NCI-H2227 (cell line): ENCODE results near the gene KIFC3.
"Not testable (repeated sequence)": the region's sequence is repeated elsewhere in the genome, so short reads cannot be mapped to it uniquely, and the experiment has no call there.

Source experiments
- DNase-seq: peaks from one replicate; lab custom pipeline; 2025; ENCODE audit not compliant: unreplicated experiment; lab: John Stamatoyannopoulos, UW

The KIFC3 gene

DNA sequence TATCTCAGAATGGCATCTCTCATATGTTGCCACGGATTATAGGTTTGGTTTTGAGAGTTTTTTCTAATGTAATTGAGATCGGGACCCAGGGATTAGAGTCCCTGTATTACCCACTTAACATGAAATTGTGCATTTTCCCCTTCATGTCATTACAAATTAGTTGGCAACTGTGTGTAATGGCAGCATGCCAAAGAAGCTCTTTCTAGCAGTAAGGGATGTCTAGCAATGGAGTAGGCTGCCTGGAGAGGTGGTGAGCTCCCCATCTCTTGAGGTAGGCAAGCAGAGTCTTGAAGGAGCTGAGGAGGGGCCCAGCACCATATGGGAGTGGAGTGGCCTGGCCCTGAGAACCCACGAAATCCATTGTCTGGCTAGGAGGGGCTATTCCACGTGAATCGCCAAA, 76.7 kb downstream of the KIFC3 start:
- DNase-seq = peak; percentile 15

DNA sequence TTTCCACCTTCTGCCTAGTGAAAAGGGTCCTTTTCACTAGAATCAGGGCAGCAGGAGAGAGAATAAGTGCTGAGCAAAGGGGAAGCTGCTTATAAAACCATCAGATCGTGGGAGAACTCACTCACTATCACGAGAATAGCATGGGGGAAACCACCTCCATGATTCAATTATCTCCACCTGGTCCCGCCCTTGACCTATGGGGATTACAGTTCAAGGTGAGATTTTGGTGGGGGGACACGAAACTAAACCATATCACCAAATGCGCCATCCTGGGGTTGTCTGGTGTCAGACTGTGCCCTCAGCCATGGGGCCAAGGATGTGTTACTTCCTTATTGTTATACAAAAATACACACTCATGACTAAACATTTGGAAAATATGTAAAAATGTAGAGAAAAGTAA, 77.1 kb downstream of the KIFC3 start:
- DNase-seq = no peak

DNA sequence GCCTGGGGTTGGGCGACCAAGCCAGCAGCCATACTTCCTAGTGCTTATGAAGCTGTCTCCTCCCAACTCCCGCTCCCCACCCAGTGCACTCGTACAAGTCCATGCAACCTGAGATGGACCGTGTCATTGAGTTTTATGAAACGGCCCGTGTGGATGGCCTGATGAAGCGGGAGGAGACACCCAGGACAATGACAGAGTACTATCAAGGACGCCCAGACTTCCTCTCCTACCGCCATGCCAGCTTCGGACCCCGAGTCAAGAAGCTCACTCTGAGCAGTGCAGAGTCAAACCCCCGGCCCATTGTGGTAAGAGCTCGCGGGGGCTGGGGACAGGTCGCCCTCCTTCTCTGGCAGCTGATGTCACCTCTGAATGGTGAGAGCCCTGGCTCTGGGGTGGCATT, 77.8 kb downstream of the KIFC3 start:
- no peak for DNase-seq

DNA sequence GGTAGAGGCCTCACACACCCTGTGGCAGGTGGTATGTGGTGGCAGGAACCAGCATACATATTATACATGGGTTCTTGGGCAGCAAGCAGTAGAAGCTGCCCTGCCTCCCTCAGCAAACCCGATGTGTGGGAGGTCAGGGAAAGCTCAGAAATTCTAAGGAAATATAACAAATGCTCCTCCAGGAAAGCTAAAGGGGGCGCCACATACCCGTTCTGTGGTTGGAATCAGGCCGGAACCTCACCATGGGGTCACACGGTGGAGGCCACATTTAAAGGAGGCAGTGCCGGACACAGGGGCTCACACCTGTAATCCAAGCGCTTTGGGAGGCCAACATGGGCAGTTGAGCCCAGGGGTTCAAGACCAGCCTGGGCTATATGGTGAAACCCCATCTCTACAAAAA, 79.1 kb downstream of the KIFC3 start:
- DNase-seq = no peak

DNA sequence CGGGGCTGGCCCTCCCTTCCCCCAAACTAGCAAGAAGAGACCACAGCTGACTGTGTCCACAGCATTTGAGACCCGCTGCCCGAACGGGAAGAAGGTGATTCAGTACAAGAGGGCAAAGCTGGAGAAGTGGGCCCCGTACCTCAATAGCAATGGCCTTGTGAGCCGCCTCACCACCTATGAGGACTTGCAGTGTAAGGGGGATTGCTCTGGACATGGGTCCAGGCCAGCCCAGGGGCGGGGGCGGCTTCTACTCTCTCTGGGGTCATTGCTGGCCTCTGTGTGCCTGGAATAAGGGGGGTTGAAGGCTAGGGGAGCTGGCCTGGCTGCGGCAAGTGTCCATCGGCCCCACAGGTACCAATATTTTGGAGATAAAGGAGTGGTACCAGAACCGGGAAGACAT, 79.6 kb downstream of the KIFC3 start:
- DNase-seq = no peak

DNA sequence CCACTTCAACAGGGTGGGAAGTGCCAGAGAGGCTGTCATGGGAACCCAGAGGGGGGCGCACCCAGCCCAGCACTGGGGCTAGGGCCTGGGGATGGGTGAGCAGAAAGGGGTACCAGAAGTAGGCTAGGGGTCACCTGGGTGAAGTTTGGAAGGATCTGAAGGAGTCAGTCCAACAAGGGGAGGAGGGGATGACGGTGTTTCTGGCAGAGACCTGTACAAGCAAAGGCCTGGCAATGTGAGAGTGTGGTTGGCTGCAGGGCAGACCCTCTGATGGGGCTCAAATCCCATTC, 80.1 kb downstream of the KIFC3 start:
- no peak for DNase-seq

DNA sequence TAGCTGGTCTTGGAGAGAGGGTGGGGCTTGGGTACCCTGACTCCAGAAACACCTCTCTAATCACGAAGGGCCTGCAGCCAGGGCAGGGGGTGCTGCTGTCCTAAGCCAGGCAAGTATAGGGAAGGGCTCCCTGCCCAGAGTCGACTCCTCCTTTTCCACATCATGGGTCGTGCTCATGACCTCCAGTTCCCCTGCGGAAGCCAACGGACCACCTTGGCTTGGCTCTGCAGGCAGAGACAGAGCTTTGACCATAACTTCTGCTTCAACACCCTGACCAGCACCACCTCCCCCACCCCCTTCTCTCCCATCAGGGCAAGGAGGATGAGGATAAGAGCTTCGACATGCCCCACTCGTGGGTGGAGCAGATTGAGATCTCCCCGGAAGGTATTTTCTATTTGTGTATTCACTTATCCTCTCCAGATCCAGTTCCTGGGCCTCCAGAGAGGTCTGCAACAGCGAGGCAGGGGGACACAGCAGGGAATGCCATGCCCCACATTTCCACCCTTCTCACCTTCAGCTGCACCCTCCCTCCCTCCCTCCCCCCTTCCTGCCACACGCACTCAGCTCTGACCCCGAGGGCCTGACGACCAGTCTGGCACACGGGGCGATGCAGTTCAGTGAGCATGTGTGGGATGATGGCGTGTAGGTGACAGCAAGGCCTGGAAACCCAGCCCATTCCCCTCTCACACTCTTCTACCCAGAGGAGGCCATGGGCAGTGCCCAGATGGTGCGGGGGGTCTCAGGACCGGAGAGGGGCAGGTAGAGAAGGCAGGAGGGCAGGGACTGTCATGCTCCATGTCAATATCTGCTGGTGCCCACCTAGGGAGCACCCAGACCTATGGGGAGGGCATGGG, 80.7 kb downstream of the KIFC3 start:
- no peak for DNase-seq

DNA sequence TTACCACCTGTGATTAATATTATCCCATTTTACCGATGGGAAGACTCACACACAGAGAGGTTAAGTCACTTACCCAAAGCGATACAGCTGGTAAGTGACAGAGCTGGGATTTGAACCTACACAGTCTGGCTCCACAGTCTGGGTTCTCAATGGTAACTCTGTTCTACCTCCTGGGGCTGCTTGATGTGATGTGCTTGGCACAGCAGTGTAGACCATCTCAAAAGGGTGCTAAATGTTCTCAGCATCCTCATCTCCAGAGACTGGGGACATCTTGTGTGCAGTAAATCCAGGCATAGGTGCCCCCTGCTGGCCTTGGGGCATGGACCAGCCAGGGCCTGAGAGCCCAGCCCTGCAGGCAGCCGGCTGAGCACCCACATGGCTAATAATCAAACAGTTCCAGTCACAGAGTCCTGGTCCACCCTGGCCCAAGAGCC, 82.1 kb downstream of the KIFC3 start:
- DNase-seq = peak; percentile 8

DNA sequence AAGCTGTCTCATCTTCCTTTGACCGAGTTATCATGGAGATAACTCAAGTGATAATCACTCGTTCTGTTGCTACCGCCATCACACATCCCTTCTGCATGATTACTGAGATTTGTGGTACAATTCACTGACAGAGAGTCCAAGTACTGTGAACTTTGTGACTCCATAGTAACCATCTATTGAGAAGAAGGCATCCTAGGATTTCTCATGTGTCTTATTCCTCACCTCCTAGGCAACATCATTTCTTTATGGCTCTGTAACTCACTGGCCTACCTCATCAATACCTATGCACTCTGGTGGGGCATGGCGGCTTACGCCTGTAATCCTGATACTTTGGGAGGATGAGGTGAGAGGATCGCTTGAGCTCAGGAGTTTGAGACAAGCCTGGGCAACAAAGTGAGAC, 88.2 kb downstream of the KIFC3 start:
- no peak for DNase-seq

DNA sequence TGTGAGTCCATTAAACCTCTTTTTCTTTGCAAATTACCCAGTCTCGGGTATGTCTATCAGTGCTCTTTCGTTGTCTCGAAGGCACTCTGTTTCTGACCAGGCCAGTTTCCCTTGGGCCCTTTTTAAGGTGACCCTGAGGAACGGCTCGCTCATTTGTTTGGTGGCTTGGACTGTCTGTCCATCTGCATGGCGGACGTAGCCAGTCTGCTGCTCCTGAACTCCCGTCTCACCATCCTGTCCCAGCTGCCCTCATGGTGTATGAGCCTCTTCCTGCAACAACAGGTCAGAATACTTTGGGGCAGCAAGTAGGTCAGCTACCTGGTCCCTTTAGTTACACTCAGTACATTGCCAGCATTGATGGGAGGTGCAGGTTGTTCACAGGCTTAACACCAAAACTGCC, 88.7 kb downstream of the KIFC3 start:
- DNase-seq = no peak

DNA sequence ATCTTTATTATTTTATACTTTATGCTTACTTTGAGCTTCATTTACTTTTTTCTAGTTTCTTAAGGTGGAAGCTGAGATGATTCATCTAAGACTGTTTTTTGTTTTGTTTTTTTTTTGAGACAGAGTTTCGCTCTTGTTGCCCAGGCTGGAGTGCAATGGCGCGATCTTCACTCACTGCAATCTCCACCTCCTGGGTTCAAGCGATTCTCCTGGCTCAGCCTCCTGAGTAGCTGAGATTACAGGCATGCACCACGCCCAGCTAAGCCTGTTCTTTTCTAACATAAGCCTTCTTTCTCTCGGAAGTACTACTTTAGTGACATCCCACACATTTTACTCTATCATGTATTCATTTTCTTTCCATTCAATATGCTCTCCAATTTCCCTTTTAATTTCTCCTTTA, 89.7 kb downstream of the KIFC3 start:
- not testable (repeated sequence) for DNase-seq

DNA sequence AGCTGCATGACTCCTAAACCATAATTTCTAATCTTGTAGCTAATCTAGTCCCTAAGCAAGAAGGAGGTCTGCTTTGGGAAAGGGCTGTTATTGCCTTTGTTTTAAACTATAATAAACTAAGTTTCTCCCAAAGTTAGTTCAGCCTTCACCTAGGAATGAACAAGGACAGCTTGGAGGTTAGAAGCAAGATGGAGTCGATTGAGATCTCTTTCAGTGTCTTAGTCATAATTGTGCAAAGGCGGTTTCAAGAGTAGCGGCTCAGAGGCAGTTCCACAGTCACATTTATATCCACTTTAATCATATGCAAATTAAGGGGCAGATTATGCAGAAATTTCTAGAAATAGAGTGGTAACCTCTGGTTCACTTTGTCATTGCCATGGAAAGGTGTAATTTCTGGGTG, 90.3 kb downstream of the KIFC3 start:
- DNase-seq = no peak

DNA sequence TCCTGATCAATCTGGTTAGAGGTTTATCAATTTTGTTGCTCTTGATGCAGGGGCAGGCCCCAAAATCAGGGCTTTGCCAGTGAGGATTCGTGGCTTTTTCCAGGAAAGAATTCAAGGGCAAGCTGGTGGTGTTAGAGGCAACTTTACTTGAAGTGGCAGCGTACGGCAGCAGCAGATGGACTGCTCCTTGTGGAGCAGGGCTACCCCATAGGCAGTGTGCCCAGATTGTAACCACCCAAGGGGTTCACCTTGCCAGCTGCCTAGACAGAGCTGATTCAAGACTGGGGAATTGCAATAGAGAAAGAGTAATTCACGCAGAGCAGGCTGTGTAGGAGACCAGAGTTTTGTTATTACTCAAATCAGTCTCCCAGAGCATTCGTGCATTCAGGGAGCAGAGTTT, 90.9 kb downstream of the KIFC3 start:
- DNase-seq = no peak

DNA sequence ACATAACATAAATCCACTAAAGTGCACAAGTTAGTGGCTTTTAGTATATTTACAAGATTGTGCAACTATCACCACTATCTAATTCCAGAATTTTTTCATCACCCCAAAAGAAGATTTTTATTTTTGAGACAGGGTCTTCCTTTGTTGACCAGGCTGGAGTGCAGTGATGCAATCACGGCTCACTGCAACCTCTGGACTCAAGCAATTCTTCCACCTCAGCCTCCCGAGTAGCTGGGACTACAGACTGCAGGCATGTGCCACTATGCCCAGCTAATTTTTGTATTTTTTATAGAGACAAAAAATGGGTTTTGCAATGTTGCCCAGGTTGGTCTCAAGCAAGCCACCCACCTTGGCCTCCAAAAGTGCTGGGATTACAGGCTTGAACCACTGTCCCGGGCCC, 92.6 kb downstream of the KIFC3 start:
- no peak for DNase-seq
